Activated CD4-positive, alpha-beta memory T cell treated with anti-CD3 and anti-CD28 coated beads, Interleukin-2, amount 10 ng/mL, durations not matched to agents 7 days and 5 days (primary cell): ENCODE measurements around the gene CAPN7. TPM values are rescaled to one million over a fixed set of nuclear protein-coding genes. Genes with fewer than 3 reads are reported as not detected.
A peak's percentile ranks its signal among the peaks of the same experiment; 100 is the strongest.

Experiments
- CTCF ChIA-PET: fragments of 350-600 bp; sonication (Branson Sonifier 250); formaldehyde crosslinking; loops from one replicate; lab custom pipeline; 2021; ENCODE audit warnings: antibody characterized with exemption, inconsistent platforms; lab: Charles Lee
- POLR2A ChIA-PET: fragments of 350-600 bp; sonication (Branson Sonifier 250); formaldehyde crosslinking; loops from one replicate; lab custom pipeline; 2021; ENCODE audit warnings: antibody characterized with exemption; lab: Charles Lee
- DNase-seq: peaks from one replicate; pipeline ENCODE4 v3.0.0-alpha.2; 2020
- H3K27ac Mint-ChIP-seq: one replicate; pipeline ENCODE4 v1.8.0; 2021; ENCODE audit warnings: mild to moderate bottlenecking, mixed read lengths
- H3K27me3 Mint-ChIP-seq: one replicate; pipeline ENCODE4 v1.8.0; 2021; ENCODE audit warnings: mixed read lengths
- H3K36me3 Mint-ChIP-seq: one replicate; pipeline ENCODE4 v1.8.0; 2021; ENCODE audit warnings: low read depth, mixed read lengths
- H3K4me1 Mint-ChIP-seq: one replicate; pipeline ENCODE4 v1.8.0; 2021; ENCODE audit warnings: mixed read lengths
- H3K4me3 Mint-ChIP-seq: one replicate; pipeline ENCODE4 v1.8.0; 2021; ENCODE audit warnings: mild to moderate bottlenecking, mixed read lengths
- H3K9me3 Mint-ChIP-seq: one replicate; pipeline ENCODE4 v1.8.0; 2021; ENCODE audit warnings: mixed read lengths
- total RNA-seq, 2 experiments: library from RNA; stranded (reverse); gene quantifications; one replicate each; pipeline ENCODE4 v1.2.3, GENCODE V29; 2021

Gene CAPN7
- total RNA-seq, 2 experiments from 2014 or later: 29.6 to 30.1 TPM

- H3K36me3 Mint-ChIP-seq: peaks cover 18% of the 10 kb centered on the region
- no peak for DNase-seq
- CTCF ChIA-PET: interaction anchor here (2.2 to 7.6 kb wide), 3 partner anchors 9 to 51 kb away, joined by 7 to 28 read pairs (median 10); partner anchors contain the start of gene SH3BP5
- H3K9me3 Mint-ChIP-seq: no peaks in the 10 kb centered on the region
- POLR2A ChIA-PET: interaction anchor here (2.0 kb wide), 1 partner anchor 9 kb away, joined by 5 read pairs; no protein-coding TSS in a partner anchor
- peaks cover 41% of the 10 kb centered on the region for H3K4me1 Mint-ChIP-seq
- no peak overlapping the region for H3K27ac Mint-ChIP-seq
- H3K27me3 Mint-ChIP-seq: no peaks in the 10 kb centered on the region
- H3K4me3 Mint-ChIP-seq: no peak overlapping the region
Measured at GRCh38 chr3:15281817-15282216, 75.8 kb downstream of the CAPN7 start.

- Mint-ChIP-seq H3K27ac (no peak overlapping the region), H3K4me3 (no peak overlapping the region), H3K4me1 (peaks cover 47% of the 10 kb centered on the region), H3K27me3 (no peaks in the 10 kb centered on the region), H3K36me3 (peaks cover 27% of the 10 kb centered on the region), H3K9me3 (no peaks in the 10 kb centered on the region)
- ChIA-PET CTCF (interaction anchor here (1.0 to 3.5 kb wide), 3 partner anchors 47 to 80 kb away, joined by 3 to 10 read pairs (median 3); partner anchors contain the start of gene SH3BP5), POLR2A (interaction anchor here (1.0 to 1.9 kb wide), 4 partner anchors 10 to 27 kb away, joined by 3 to 5 read pairs (median 4); no protein-coding TSS in a partner anchor)
- no peak for DNase-seq
Measured at GRCh38 chr3:15283702-15284101, 77.7 kb downstream of the CAPN7 start.

GRCh38 chr3:15284121-15284889, 78.3 kb downstream of the CAPN7 start:
- no peak for DNase-seq
- Mint-ChIP-seq H3K27ac (peak overlapping the region; percentile 1), H3K4me3 (no peak overlapping the region), H3K36me3 (peaks cover 33% of the 10 kb centered on the region), H3K4me1 (peaks cover 49% of the 10 kb centered on the region), H3K27me3 (no peaks in the 10 kb centered on the region), H3K9me3 (no peaks in the 10 kb centered on the region)
- ChIA-PET CTCF (interaction anchor here (1.0 to 3.5 kb wide), 2 partner anchors 49 to 79 kb away, joined by 3 to 10 read pairs; partner anchors contain the start of gene SH3BP5), POLR2A (interaction anchor here (1.0 to 1.9 kb wide), 4 partner anchors 11 to 26 kb away, joined by 3 to 5 read pairs (median 4); no protein-coding TSS in a partner anchor)

- Mint-ChIP-seq H3K27ac (no peak overlapping the region), H3K4me1 (peaks cover 53% of the 10 kb centered on the region), H3K4me3 (no peak overlapping the region), H3K27me3 (no peaks in the 10 kb centered on the region), H3K36me3 (peaks cover 36% of the 10 kb centered on the region), H3K9me3 (no peaks in the 10 kb centered on the region)
- no peak for DNase-seq
- CTCF ChIA-PET: no interaction called here
- POLR2A ChIA-PET: interaction anchor here (1.3 to 2.2 kb wide), 2 partner anchors 9 to 16 kb away, joined by 4 to 6 read pairs; no protein-coding TSS in a partner anchor
Measured at GRCh38 chr3:15286022-15286421, 80.0 kb downstream of the CAPN7 start.

GRCh38 chr3:15287565-15288330, 81.7 kb downstream of the CAPN7 start:
- Mint-ChIP-seq H3K27ac (no peak overlapping the region), H3K36me3 (peaks cover 40% of the 10 kb centered on the region), H3K4me1 (peaks cover 66% of the 10 kb centered on the region), H3K9me3 (no peaks in the 10 kb centered on the region), H3K27me3 (no peaks in the 10 kb centered on the region), H3K4me3 (no peak overlapping the region)
- ChIA-PET CTCF (interaction anchor here (0.5 to 1.1 kb wide), 3 partner anchors 12 to 45 kb away, joined by 4 to 6 read pairs (median 6); partner anchors contain the start of gene SH3BP5), POLR2A (interaction anchor here (0.9 to 1.3 kb wide), 2 partner anchors 16 to 17 kb away, joined by 4 to 5 read pairs; no protein-coding TSS in a partner anchor)
- DNase-seq: no peak

GRCh38 chr3:15288331-15289035, 82.4 kb downstream of the CAPN7 start:
- Mint-ChIP-seq H3K4me1 (peaks cover 73% of the 10 kb centered on the region), H3K27me3 (no peaks in the 10 kb centered on the region), H3K4me3 (no peak overlapping the region)

GRCh38 chr3:15289661-15290060, 83.6 kb downstream of the CAPN7 start:
- no peaks in the 10 kb centered on the region for H3K27me3 Mint-ChIP-seq
- peaks cover 48% of the 10 kb centered on the region for H3K36me3 Mint-ChIP-seq
- ChIA-PET CTCF (interaction anchor here (0.8 to 4.1 kb wide), 3 partner anchors 15 to 42 kb away, joined by 3 to 24 read pairs (median 3); partner anchors contain the start of gene SH3BP5), POLR2A (interaction anchor here (1.3 to 5.7 kb wide), 6 partner anchors 11 to 21 kb away, joined by 3 to 44 read pairs (median 20); no protein-coding TSS in a partner anchor)
- H3K4me1 Mint-ChIP-seq: peaks cover 68% of the 10 kb centered on the region
- no peaks in the 10 kb centered on the region for H3K9me3 Mint-ChIP-seq
- no peak overlapping the region for H3K4me3 Mint-ChIP-seq
- peak overlapping the region; percentile 74 for H3K27ac Mint-ChIP-seq
- no peak for DNase-seq

More at GRCh38 chr3:15288331-15289035, 82.4 kb downstream of the CAPN7 start:
- Mint-ChIP-seq H3K27ac (peak overlapping the region; percentile 30), H3K9me3 (no peaks in the 10 kb centered on the region), H3K36me3 (peaks cover 43% of the 10 kb centered on the region)
- ChIA-PET CTCF (no interaction called here), POLR2A (interaction anchor here (1.3 to 5.7 kb wide), 4 partner anchors 10 to 22 kb away, joined by 3 to 44 read pairs (median 10); no protein-coding TSS in a partner anchor)
- DNase-seq: no peak

- H3K4me3 Mint-ChIP-seq: peak overlapping the region; percentile 27
- H3K27ac Mint-ChIP-seq: peak overlapping the region; percentile 96
- no peaks in the 10 kb centered on the region for H3K9me3 Mint-ChIP-seq
- POLR2A ChIA-PET: interaction anchor here (1.4 to 5.7 kb wide), 7 partner anchors 9 to 27 kb away, joined by 4 to 44 read pairs (median 16); no protein-coding TSS in a partner anchor
- DNase-seq: no peak
- CTCF ChIA-PET: interaction anchor here (0.8 to 4.1 kb wide), 10 partner anchors 8 to 89 kb away, joined by 3 to 24 read pairs (median 4); partner anchors contain the start of gene SH3BP5
- H3K27me3 Mint-ChIP-seq: no peaks in the 10 kb centered on the region
- peaks cover 77% of the 10 kb centered on the region for H3K4me1 Mint-ChIP-seq
- peaks cover 50% of the 10 kb centered on the region for H3K36me3 Mint-ChIP-seq
Measured at GRCh38 chr3:15290736-15291135, 84.7 kb downstream of the CAPN7 start.

GRCh38 chr3:15291589-15292541, 85.8 kb downstream of the CAPN7 start:
- peak; percentile 80 for DNase-seq
- peaks cover 80% of the 10 kb centered on the region for H3K4me1 Mint-ChIP-seq
- ChIA-PET POLR2A (interaction anchor here (0.8 to 5.7 kb wide), 13 partner anchors 9 to 244 kb away, joined by 3 to 44 read pairs (median 5); partner anchors contain the start of gene SH3BP5), CTCF (interaction anchor here (0.8 to 4.1 kb wide), 10 partner anchors 10 to 88 kb away, joined by 3 to 24 read pairs (median 4); partner anchors contain the start of gene SH3BP5)
- H3K27me3 Mint-ChIP-seq: no peaks in the 10 kb centered on the region
- peaks cover 52% of the 10 kb centered on the region for H3K36me3 Mint-ChIP-seq
- peak overlapping the region; percentile 96 for H3K27ac Mint-ChIP-seq
- H3K9me3 Mint-ChIP-seq: no peaks in the 10 kb centered on the region
- H3K4me3 Mint-ChIP-seq: peak overlapping the region; percentile 58

GRCh38 chr3:15292765-15293522, 86.9 kb downstream of the CAPN7 start:
- Mint-ChIP-seq H3K27me3 (no peaks in the 10 kb centered on the region), H3K36me3 (peaks cover 59% of the 10 kb centered on the region), H3K4me1 (peaks cover 85% of the 10 kb centered on the region), H3K4me3 (no peak overlapping the region), H3K9me3 (no peaks in the 10 kb centered on the region), H3K27ac (peak overlapping the region; percentile 96)
- POLR2A ChIA-PET: interaction anchor here (0.8 to 5.7 kb wide), 9 partner anchors 8 to 39 kb away, joined by 3 to 44 read pairs (median 5); partner anchors contain the start of gene SH3BP5
- CTCF ChIA-PET: interaction anchor here (0.9 to 4.1 kb wide), 6 partner anchors 9 to 39 kb away, joined by 3 to 24 read pairs (median 10); partner anchors contain the start of gene SH3BP5
- no peak for DNase-seq
